IMR-90 (cell line): ENCODE data around the gene SURF4. TPM values are rescaled to one million over a fixed set of nuclear protein-coding genes. Genes with fewer than 3 reads are reported as not detected.

Experiments used
- ATAC-seq: fragments of 200-7000 bp; cut with Tn5 transposase; 2 replicates; pipeline ENCODE4 v1.9.1; 2020; ENCODE audit warnings: low read depth, mild to moderate bottlenecking, moderate library complexity
- BruUV-seq: library from RNA; stranded (reverse); fragments of 400-500 nt; replicated peaks from 2 replicates; lab custom pipeline; 2021; lab: Mats Ljungman, UMichigan
- CTCF ChIA-PET: fragments of 300-600 bp; formaldehyde crosslinking; extraction: SDS; loops from one replicate; lab custom pipeline; 2021; ENCODE audit warnings: antibody characterized with exemption; lab: Yijun Ruan, JAX
- POLR2A ChIA-PET: fragments of 300-600 bp; sonication (Branson Sonifier 250); formaldehyde crosslinking; loops from one replicate; lab custom pipeline; 2022; ENCODE audit warnings: antibody characterized with exemption; ENCODE audit not compliant: unreplicated experiment; lab: Charles Lee
- DNase-seq: peaks from one replicate; pipeline ENCODE4 v3.0.0; 2013
- H2AFZ ChIP-seq: replicated peaks from 2 replicates; pipeline ENCODE3; 2013; ENCODE audit warnings: low read length, mild to moderate bottlenecking; ENCODE audit not compliant: poor library complexity
- H2AK5ac ChIP-seq: 2 replicates; pipeline ENCODE4 v1.6.1; 2013; ENCODE audit warnings: low read depth, low read length, inconsistent platforms
- H2AK9ac ChIP-seq: replicated peaks from 2 replicates; pipeline ENCODE3; 2013; ENCODE audit warnings: mild to moderate bottlenecking, low read depth, low read length, moderate library complexity; ENCODE audit not compliant: poor library complexity
- H2BK120ac ChIP-seq: 2 replicates; pipeline ENCODE4 v1.6.1; 2013; ENCODE audit warnings: low read depth, low read length, inconsistent platforms
- H2BK15ac ChIP-seq: 3 replicates; pipeline ENCODE4 v1.6.1; 2013; ENCODE audit warnings: low read depth, low read length, inconsistent platforms
- H2BK20ac ChIP-seq: 2 replicates; pipeline ENCODE4 v1.6.1; 2013; ENCODE audit warnings: low read depth, mild to moderate bottlenecking, inconsistent platforms, low read length, moderate library complexity
- H2BK5ac ChIP-seq: 2 replicates; pipeline ENCODE4 v1.6.1; 2013; ENCODE audit warnings: mild to moderate bottlenecking, low read depth, low read length, inconsistent platforms; ENCODE audit not compliant: poor library complexity, severe bottlenecking
- H3K14ac ChIP-seq: replicated peaks from 2 replicates; pipeline ENCODE4 v1.6.1; 2013; ENCODE audit warnings: low read depth, low read length, inconsistent platforms
- H3K18ac ChIP-seq: 2 replicates; pipeline ENCODE4 v1.6.1; 2013; ENCODE audit warnings: low read depth, low read length, control low read depth
- H3K23ac ChIP-seq: 2 replicates; pipeline ENCODE4 v1.6.1; 2013; ENCODE audit warnings: low read depth, low read length, inconsistent platforms
- H3K27ac ChIP-seq: 2 replicates; pipeline ENCODE4 v1.5.1; 2013; ENCODE audit warnings: mild to moderate bottlenecking, control low read depth, low read length; ENCODE audit not compliant: insufficient read depth
- H3K27me3 ChIP-seq: 2 replicates; pipeline ENCODE4 v1.6.1; 2013; ENCODE audit warnings: low read length; ENCODE audit not compliant: control insufficient read depth, insufficient read depth
- H3K36me3 ChIP-seq: 2 replicates; pipeline ENCODE4 v1.6.1; 2013; ENCODE audit warnings: low read length, mixed read lengths; ENCODE audit not compliant: control insufficient read depth, insufficient read depth
- H3K4ac ChIP-seq: 2 replicates; pipeline ENCODE4 v1.6.1; 2013; ENCODE audit warnings: low read depth, low read length, inconsistent platforms
- H3K4me1 ChIP-seq: 2 replicates; pipeline ENCODE4 v1.6.1; 2013; ENCODE audit warnings: low read length, mixed read lengths; ENCODE audit not compliant: control insufficient read depth, insufficient read depth
- H3K4me2 ChIP-seq: 2 replicates; pipeline ENCODE4 v1.6.1; 2013; ENCODE audit warnings: low read depth, mild to moderate bottlenecking, control low read depth, low read length, moderate library complexity
- H3K4me3 ChIP-seq: 2 replicates; pipeline ENCODE4 v1.5.1; 2013; ENCODE audit warnings: low read depth, mild to moderate bottlenecking, control low read depth, low read length, moderate library complexity; ENCODE audit not compliant: insufficient read depth
- H3K56ac ChIP-seq: 2 replicates; pipeline ENCODE4 v1.6.1; 2013; ENCODE audit warnings: low read length, inconsistent platforms; ENCODE audit not compliant: insufficient read depth; ENCODE audit errors: extremely low read depth
- H3K79me1 ChIP-seq, 2 experiments: 2 replicates each; pipeline ENCODE4 v1.6.1; 2013; ENCODE audit warnings: low read length in 2 of 2, inconsistent platforms in 1 of 2, low read depth in 1 of 2
- H3K9ac ChIP-seq: 2 replicates; pipeline ENCODE4 v1.6.1; 2013; ENCODE audit warnings: low read depth, low read length, control low read depth
- H3K9me1 ChIP-seq: 2 replicates; pipeline ENCODE4 v1.6.1; 2013; ENCODE audit warnings: low read length, inconsistent platforms; ENCODE audit not compliant: insufficient read depth
- H3K9me3 ChIP-seq: 2 replicates; pipeline ENCODE4 v1.6.1; 2013; ENCODE audit warnings: low read length; ENCODE audit not compliant: control insufficient read depth, insufficient read depth
- H4K20me1 ChIP-seq: 2 replicates; pipeline ENCODE4 v1.6.1; 2013; ENCODE audit warnings: low read length, inconsistent platforms; ENCODE audit not compliant: insufficient read depth
- H4K5ac ChIP-seq: 2 replicates; pipeline ENCODE4 v1.6.1; 2013; ENCODE audit warnings: mild to moderate bottlenecking, low read depth, low read length, control low read depth
- H4K8ac ChIP-seq, 2 experiments: 2 replicates each; pipeline ENCODE4 v1.6.1; 2013; ENCODE audit warnings: low read depth in 2 of 2, low read length in 2 of 2, control low read depth in 1 of 2, inconsistent platforms in 1 of 2
- H4K91ac ChIP-seq: 2 replicates; pipeline ENCODE4 v1.6.1; 2013; ENCODE audit warnings: low read depth, low read length, inconsistent platforms; ENCODE audit not compliant: insufficient read depth
- BHLHE40 ChIP-seq: fragments of 150-350 bp; IDR thresholded peaks from 2 replicates; pipeline ENCODE4 v1.6.1; 2016; ENCODE audit warnings: mild to moderate bottlenecking, low read depth, low read length
- CEBPB ChIP-seq: IDR thresholded peaks from 2 replicates; pipeline ENCODE4 v1.6.1; 2012; ENCODE audit warnings: low read depth, low read length, improper control_type of control experiment
- CHD1 ChIP-seq: IDR thresholded peaks from 2 replicates; pipeline ENCODE4 v1.6.1; 2012; ENCODE audit warnings: low read depth, low read length, improper control_type of control experiment
- FOS ChIP-seq: fragments of 150-350 bp; IDR thresholded peaks from 2 replicates; pipeline ENCODE4 v1.6.1; 2016; ENCODE audit warnings: low read depth, low read length
- MAFK ChIP-seq: IDR thresholded peaks from 2 replicates; pipeline ENCODE4 v1.6.1; 2012; ENCODE audit warnings: low read depth, low read length, improper control_type of control experiment
- MAZ ChIP-seq: IDR thresholded peaks from 2 replicates; pipeline ENCODE4 v1.6.1; 2012; ENCODE audit warnings: low read depth, mild to moderate bottlenecking, low read length, improper control_type of control experiment, moderate library complexity, borderline replicate concordance
- MXI1 ChIP-seq: IDR thresholded peaks from 2 replicates; pipeline ENCODE4 v1.6.1; 2012; ENCODE audit warnings: low read depth, mild to moderate bottlenecking, low read length, moderate library complexity, borderline replicate concordance
- NFE2L2 ChIP-seq: fragments of 150-350 bp; IDR thresholded peaks from 2 replicates; pipeline ENCODE4 v1.6.1; 2016; ENCODE audit warnings: low read depth, mild to moderate bottlenecking, low read length
- POLR2A ChIP-seq: IDR thresholded peaks from 2 replicates; pipeline ENCODE4 v1.6.1; 2012; ENCODE audit warnings: mild to moderate bottlenecking, low read depth, low read length
- RAD21 ChIP-seq: IDR thresholded peaks from 2 replicates; pipeline ENCODE4 v1.6.1; 2012; ENCODE audit warnings: low read length, improper control_type of control experiment
- RCOR1 ChIP-seq: IDR thresholded peaks from 2 replicates; pipeline ENCODE4 v1.6.1; 2012; ENCODE audit warnings: mild to moderate bottlenecking, low read length, improper control_type of control experiment; ENCODE audit not compliant: insufficient replicate concordance
- RFX5 ChIP-seq: IDR thresholded peaks from 2 replicates; pipeline ENCODE4 v1.8.0; 2012; ENCODE audit warnings: low read depth, mild to moderate bottlenecking, low read length, moderate library complexity
- SMC3 ChIP-seq: fragments of 150-350 bp; IDR thresholded peaks from 2 replicates; pipeline ENCODE4 v1.6.1; 2016; ENCODE audit warnings: low read depth, mild to moderate bottlenecking, antibody characterized with exemption, low read length, moderate library complexity
- WGBS, 2 experiments: methylation state at CpG; one replicate each; pipeline versions ENCODE4 v1.1.5 to v1.1.7; 2013; ENCODE audit warnings: missing lambda C conversion rate in 2 of 2; ENCODE audit not compliant: insufficient read length in 1 of 2; ENCODE audit errors: extremely low coverage in 2 of 2; 5-methylcytosine and 5-hydroxymethylcytosine counted together
- dilution Hi-C: fragments of 300-500 bp; cut with HindIII; formaldehyde crosslinking; loops from one replicate; pipeline ENCODE4 v1.14.3; 2018; ENCODE audit warnings: low sequenced_read_pairs; ENCODE audit not compliant: unreplicated experiment
- in situ Hi-C: fragments of 300-500 bp; cut with MboI; formaldehyde crosslinking; loops from 3 replicates; pipeline ENCODE4 v1.14.3; 2019; ENCODE audit warnings: low sequenced_read_pairs, inconsistent platforms, mixed read lengths
- intact Hi-C: fragments of 100-400 bp; cut with micrococcal nuclease; formaldehyde crosslinking; loops from 2 replicates; pipeline ENCODE4 v1.10.0; 2022
- polyA plus RNA-seq, 3 experiments: library from polyadenylated mRNA; depleted of rRNA; stranded (reverse); fragments of >200 nt; gene quantifications; 2 replicates each; pipeline ENCODE4 v1.2.3, GENCODE V29; 2012; ENCODE audit warnings: low replicate concordance in 1 of 3
- total RNA-seq: library from RNA; depleted of rRNA; stranded (reverse); fragments of >200 nt; gene quantifications from 2 replicates; pipeline ENCODE4 v1.2.3, GENCODE V29; 2012
- TF ChIP-seq, protein P1 (sequence below): conservative IDR thresholded peaks from 2 replicates; pipeline ENCODE4 v1.5.1; 2012; ENCODE audit warnings: mild to moderate bottlenecking, low read depth, low read length, improper control_type of control experiment
- TF ChIP-seq, protein P2 (sequence below): fragments of 150-350 bp; IDR thresholded peaks from 2 replicates; pipeline ENCODE4 v1.6.1; 2016; ENCODE audit warnings: low read depth, mild to moderate bottlenecking, low read length, moderate library complexity, borderline replicate concordance
- TF ChIP-seq, protein P3 (sequence below): fragments of 150-350 bp; IDR thresholded peaks from 2 replicates; pipeline ENCODE4 v1.6.1; 2017; ENCODE audit warnings: mild to moderate bottlenecking, antibody characterized with exemption, low read length, low read depth

The SURF4 gene
- total and polyA plus RNA-seq, 2 of the 4 experiments (the other 2 are of a cell fraction): 307 to 532 TPM

DNA sequence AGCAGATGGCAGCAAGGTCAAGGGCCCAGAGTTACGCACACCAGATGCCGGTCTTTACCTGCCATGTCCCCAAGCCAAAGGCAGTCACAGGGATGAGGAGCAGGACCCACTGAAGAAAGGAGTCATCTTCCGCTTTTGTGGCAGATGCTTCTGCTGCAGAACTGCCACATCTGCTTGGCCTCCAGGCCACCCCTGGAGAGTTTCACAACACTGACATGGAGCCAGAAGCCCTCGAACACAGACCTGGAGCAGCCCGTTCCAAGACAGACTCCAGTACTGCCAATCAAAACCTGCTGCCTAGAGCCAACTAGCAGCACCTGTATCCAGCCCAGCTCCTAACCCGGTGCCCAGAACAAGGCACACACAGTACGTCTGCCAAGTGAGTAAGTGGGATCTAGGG is 21.1 kb downstream of the SURF4 start:
- Histone ChIP-seq H3K9me3 (no peaks in the 10 kb centered on the region), H3K9ac (no peak overlapping the region), H4K5ac (no peak overlapping the region), H3K23ac (no peak overlapping the region), H3K4ac (no peak overlapping the region), H3K14ac (no peak overlapping the region), H3K27me3 (no peaks in the 10 kb centered on the region), H4K20me1 (peaks cover 50% of the 10 kb centered on the region), H3K56ac (no peak overlapping the region), H3K4me1 (peaks cover 12% of the 10 kb centered on the region; the same call in 1 of the 2 replicates), H2AK9ac (no peak overlapping the region), H2BK15ac (no peak overlapping the region), H3K36me3 (peaks cover 44% of the 10 kb centered on the region), H3K4me2 (no peak overlapping the region), H4K91ac (no peak overlapping the region), H3K4me3 (no peak overlapping the region), H4K8ac (no peak overlapping the region), H3K9me1 (no peaks in the 10 kb centered on the region; the same call in 1 of the 2 replicates), H3K79me1 (peaks cover 30 to 78% of the 10 kb centered on the region in 2 experiments), H2BK20ac (no peak overlapping the region), H2AK5ac (no peak overlapping the region), H2BK120ac (no peak overlapping the region), H2BK5ac (no peak overlapping the region), H3K18ac (no peak overlapping the region), H2AFZ (no peak overlapping the region), H3K27ac (no peak overlapping the region)
- 73% methylated on average over 5 of the region's 7 CpGs; no CpG with 5 or more reads in 1 of the 2 experiments for WGBS, 2 experiments
- no TSS peak for BruUV-seq
- intact Hi-C loops: no loop called here
- in situ Hi-C loops: no loop called here
- TF ChIP-seq RAD21: no peak
- TF ChIP-seq RCOR1: no peak
- no peak for TF ChIP-seq FOS
- no peak for TF ChIP-seq MXI1
- TF ChIP-seq, protein P1, sequence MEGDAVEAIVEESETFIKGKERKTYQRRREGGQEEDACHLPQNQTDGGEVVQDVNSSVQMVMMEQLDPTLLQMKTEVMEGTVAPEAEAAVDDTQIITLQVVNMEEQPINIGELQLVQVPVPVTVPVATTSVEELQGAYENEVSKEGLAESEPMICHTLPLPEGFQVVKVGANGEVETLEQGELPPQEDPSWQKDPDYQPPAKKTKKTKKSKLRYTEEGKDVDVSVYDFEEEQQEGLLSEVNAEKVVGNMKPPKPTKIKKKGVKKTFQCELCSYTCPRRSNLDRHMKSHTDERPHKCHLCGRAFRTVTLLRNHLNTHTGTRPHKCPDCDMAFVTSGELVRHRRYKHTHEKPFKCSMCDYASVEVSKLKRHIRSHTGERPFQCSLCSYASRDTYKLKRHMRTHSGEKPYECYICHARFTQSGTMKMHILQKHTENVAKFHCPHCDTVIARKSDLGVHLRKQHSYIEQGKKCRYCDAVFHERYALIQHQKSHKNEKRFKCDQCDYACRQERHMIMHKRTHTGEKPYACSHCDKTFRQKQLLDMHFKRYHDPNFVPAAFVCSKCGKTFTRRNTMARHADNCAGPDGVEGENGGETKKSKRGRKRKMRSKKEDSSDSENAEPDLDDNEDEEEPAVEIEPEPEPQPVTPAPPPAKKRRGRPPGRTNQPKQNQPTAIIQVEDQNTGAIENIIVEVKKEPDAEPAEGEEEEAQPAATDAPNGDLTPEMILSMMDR: no peak
- no peak; the same call in 1 of the 2 replicates for TF ChIP-seq POLR2A
- TF ChIP-seq RFX5: no peak
- no peak for TF ChIP-seq MAZ
- no peak for TF ChIP-seq MAFK
- TF ChIP-seq, protein P2, sequence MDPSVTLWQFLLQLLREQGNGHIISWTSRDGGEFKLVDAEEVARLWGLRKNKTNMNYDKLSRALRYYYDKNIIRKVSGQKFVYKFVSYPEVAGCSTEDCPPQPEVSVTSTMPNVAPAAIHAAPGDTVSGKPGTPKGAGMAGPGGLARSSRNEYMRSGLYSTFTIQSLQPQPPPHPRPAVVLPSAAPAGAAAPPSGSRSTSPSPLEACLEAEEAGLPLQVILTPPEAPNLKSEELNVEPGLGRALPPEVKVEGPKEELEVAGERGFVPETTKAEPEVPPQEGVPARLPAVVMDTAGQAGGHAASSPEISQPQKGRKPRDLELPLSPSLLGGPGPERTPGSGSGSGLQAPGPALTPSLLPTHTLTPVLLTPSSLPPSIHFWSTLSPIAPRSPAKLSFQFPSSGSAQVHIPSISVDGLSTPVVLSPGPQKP: no peak
- TF ChIP-seq NFE2L2: no peak
- no peak for TF ChIP-seq CEBPB
- no peak for TF ChIP-seq SMC3
- TF ChIP-seq, protein P3, sequence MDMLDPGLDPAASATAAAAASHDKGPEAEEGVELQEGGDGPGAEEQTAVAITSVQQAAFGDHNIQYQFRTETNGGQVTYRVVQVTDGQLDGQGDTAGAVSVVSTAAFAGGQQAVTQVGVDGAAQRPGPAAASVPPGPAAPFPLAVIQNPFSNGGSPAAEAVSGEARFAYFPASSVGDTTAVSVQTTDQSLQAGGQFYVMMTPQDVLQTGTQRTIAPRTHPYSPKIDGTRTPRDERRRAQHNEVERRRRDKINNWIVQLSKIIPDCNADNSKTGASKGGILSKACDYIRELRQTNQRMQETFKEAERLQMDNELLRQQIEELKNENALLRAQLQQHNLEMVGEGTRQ: no peak
- TF ChIP-seq CHD1: no peak
- no peak for TF ChIP-seq BHLHE40
- dilution Hi-C loops: no loop called here
- ChIA-PET POLR2A (no interaction called here), CTCF (no interaction called here)
- no peak for DNase-seq
- ATAC-seq: no peak
